Body of pancreas (tissue), 4 donors: ENCODE results near the gene CCDC148. TPM values are rescaled to one million over a fixed set of nuclear protein-coding genes. Genes with fewer than 3 reads are reported as not detected.

Experiments used
- ATAC-seq: fragments of 150-250 bp; one replicate; pipeline ENCODE4 v1.9.1; 2016
- DNase-seq, 4 donors: peaks; one replicate each; pipeline ENCODE4 v3.0.0-alpha.2; 2019
- H3K27ac ChIP-seq, 4 donors: fragments of 200-600 bp; sonication (generic); 1 replicate in 3 of 4; 2 replicates in 1 of 4; pipeline versions ENCODE4 v1.5.1 to v1.6.1; 2016 to 2019; ENCODE audit warnings: mild to moderate bottlenecking in 1 of 4, mixed read lengths in 1 of 4, moderate library complexity in 1 of 4
- H3K27me3 ChIP-seq, 2 donors: fragments of 200-600 bp; sonication (generic); one replicate each; pipeline ENCODE4 v1.6.0; 2016; ENCODE audit warnings: mild to moderate bottlenecking in 1 of 2
- H3K36me3 ChIP-seq, 2 donors: fragments of 200-600 bp; sonication (generic); replicated peaks in 1 of 2; 2 replicates each; pipeline ENCODE4 v1.5.1; 2016; ENCODE audit warnings: low read depth in 2 of 2; ENCODE audit not compliant: insufficient read depth in 1 of 2
- H3K4me1 ChIP-seq: fragments of 200-600 bp; sonication (generic); one replicate; pipeline ENCODE4 v1.6.0; 2016
- H3K4me3 ChIP-seq, 2 donors: fragments of 200-600 bp; sonication (generic); 1 replicate in 1 of 2; 2 replicates in 1 of 2; pipeline ENCODE4 v1.5.1; 2016 to 2019
- H3K9me3 ChIP-seq, 3 donors: fragments of 200-600 bp; sonication (generic); 1 replicate in 2 of 3; 2 replicates in 1 of 3; pipeline ENCODE4 v1.5.1; 2016
- POLR2A ChIP-seq, 3 donors: fragments of 450-650 bp; IDR thresholded peaks; one replicate each; pipeline ENCODE4 v1.6.1; 2016; ENCODE audit warnings: antibody characterized with exemption in 3 of 3, mild to moderate bottlenecking in 2 of 3
- WGBS, 2 donors: methylation state at CpG; one replicate each; pipeline ENCODE4 v1.1.5; 2017; 5-methylcytosine and 5-hydroxymethylcytosine counted together
- intact Hi-C: fragments of 100-400 bp; cut with DNase I; formaldehyde crosslinking; loops from one replicate; pipeline ENCODE4 v1.15.1; 2023
- total RNA-seq, 2 donors: library from RNA; depleted of rRNA; stranded (reverse); fragments of >200 nt; gene quantifications; one replicate each; pipeline ENCODE4 v1.1.0, GENCODE V29; 2016
- TF ChIP-seq, protein P1 (sequence below), 7 experiments: fragments of 450-650 bp in 4 of 7; fragments of 200-600 bp in 3 of 7; sonication (generic) in 3 of 7; IDR thresholded peaks; one replicate each; pipeline ENCODE4 v1.5.1; 2016 to 2019; ENCODE audit warnings: antibody characterized with exemption in 7 of 7

The CCDC148 gene
- total RNA-seq, 2 donors from 2014 or later: 0.66 to 0.78 TPM

DNA sequence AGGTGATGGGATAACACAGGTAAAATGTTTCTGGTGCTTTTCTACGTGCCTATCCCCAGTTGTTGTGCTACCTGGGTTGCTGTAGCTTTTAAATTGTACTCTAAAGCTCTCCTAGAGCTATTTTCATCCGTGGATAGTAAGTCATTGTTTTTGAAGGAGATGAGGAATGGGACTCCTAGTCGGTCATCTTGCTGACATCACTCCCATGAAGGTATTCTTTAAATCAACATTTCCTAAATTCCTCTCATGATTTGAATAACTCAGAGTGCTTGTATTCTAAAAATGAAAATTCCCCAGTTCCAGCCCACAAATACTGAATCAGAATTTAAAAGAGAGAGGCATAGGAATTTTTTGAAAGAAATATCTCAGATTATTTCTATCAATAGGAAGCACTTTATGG, 44.3 kb downstream of the CCDC148 start:
- no peak overlapping the region for H3K4me3 ChIP-seq
- no peak for TF ChIP-seq POLR2A (IDR thresholded peaks at IDR 0.05)
- TF ChIP-seq, protein P1, sequence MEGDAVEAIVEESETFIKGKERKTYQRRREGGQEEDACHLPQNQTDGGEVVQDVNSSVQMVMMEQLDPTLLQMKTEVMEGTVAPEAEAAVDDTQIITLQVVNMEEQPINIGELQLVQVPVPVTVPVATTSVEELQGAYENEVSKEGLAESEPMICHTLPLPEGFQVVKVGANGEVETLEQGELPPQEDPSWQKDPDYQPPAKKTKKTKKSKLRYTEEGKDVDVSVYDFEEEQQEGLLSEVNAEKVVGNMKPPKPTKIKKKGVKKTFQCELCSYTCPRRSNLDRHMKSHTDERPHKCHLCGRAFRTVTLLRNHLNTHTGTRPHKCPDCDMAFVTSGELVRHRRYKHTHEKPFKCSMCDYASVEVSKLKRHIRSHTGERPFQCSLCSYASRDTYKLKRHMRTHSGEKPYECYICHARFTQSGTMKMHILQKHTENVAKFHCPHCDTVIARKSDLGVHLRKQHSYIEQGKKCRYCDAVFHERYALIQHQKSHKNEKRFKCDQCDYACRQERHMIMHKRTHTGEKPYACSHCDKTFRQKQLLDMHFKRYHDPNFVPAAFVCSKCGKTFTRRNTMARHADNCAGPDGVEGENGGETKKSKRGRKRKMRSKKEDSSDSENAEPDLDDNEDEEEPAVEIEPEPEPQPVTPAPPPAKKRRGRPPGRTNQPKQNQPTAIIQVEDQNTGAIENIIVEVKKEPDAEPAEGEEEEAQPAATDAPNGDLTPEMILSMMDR (IDR thresholded peaks at IDR 0.05): no peak
- DNase-seq (no peak), ATAC-seq (no peak)
- WGBS, 2 donors: 34 to 44% methylated on average over 3 of the region's 3 CpGs
- H3K27ac ChIP-seq: no peak overlapping the region
- H3K36me3 ChIP-seq: no peaks in the 10 kb centered on the region
- no peaks in the 10 kb centered on the region for H3K27me3 ChIP-seq
- no peaks in the 10 kb centered on the region for H3K9me3 ChIP-seq
- intact Hi-C loops: no loop called here
- H3K4me1 ChIP-seq: no peaks in the 10 kb centered on the region

GRCh38 chr2:158411748-158412147, 44.8 kb downstream of the CCDC148 start:
- H3K9me3 ChIP-seq: no peaks in the 10 kb centered on the region
- no peak for TF ChIP-seq POLR2A (IDR thresholded peaks at IDR 0.05)
- TF ChIP-seq, protein P1 (IDR thresholded peaks at IDR 0.05): no peak
- ATAC-seq (no peak), DNase-seq (no peak)
- no peaks in the 10 kb centered on the region for H3K27me3 ChIP-seq
- intact Hi-C loops: no loop called here
- H3K27ac ChIP-seq: no peak overlapping the region
- no peaks in the 10 kb centered on the region for H3K36me3 ChIP-seq
- H3K4me3 ChIP-seq: no peak overlapping the region
- no peaks in the 10 kb centered on the region for H3K4me1 ChIP-seq

DNA sequence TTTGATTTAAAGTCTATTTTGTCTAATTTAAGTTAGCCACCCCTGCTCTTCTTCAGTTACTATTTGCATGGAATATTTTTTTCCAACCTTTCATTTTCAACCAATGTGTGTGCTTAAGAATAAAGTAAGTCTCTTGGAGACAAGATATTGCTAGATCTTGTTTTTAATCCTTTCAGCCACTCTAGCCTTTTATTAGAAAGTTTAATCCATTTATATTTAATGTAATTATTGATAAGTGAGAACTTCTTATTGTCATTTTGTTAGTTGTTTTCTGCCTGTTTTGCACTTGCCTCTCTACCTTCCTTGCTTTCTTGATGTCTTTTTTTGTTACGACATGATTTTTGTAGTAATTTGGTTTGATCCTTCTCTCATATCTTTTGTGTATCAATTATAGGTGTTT, 46.4 kb downstream of the CCDC148 start:
- TF ChIP-seq, protein P1 (IDR thresholded peaks at IDR 0.05): no peak
- TF ChIP-seq POLR2A (IDR thresholded peaks at IDR 0.05): no peak
- Histone ChIP-seq H3K27ac (no peak overlapping the region), H3K4me3 (no peak overlapping the region), H3K9me3 (no peaks in the 10 kb centered on the region), H3K36me3 (no peaks in the 10 kb centered on the region), H3K27me3 (no peaks in the 10 kb centered on the region), H3K4me1 (no peaks in the 10 kb centered on the region)
- intact Hi-C loops: no loop called here
- DNase-seq (no peak), ATAC-seq (no peak)
- WGBS, 2 donors: 96 to 100% methylated on average over 1 of the region's 1 CpG

DNA sequence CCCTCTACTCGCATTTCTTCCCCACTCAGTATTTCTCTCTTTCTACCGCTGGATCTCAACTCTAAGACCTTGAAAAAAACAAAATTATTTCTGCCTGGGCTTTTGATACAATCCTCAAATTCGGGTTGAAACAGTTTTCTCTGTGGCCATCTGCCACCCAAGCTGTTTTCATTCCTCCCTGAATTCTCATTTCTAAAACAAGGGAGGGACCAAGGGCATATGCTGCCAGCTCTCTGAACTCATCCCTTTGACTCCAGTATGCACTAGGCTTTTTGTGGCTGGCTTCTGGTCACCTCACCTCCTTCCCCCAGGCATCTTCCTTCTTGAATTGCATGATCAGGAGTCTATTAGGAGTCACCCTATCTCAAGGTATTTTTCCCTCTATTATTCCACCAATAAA, 49.5 kb downstream of the CCDC148 start:
- H3K4me3 ChIP-seq: no peak overlapping the region
- no peak overlapping the region for H3K27ac ChIP-seq
- no peaks in the 10 kb centered on the region for H3K27me3 ChIP-seq
- no peaks in the 10 kb centered on the region for H3K9me3 ChIP-seq
- no peaks in the 10 kb centered on the region for H3K36me3 ChIP-seq
- TF ChIP-seq POLR2A (IDR thresholded peaks at IDR 0.05): no peak
- TF ChIP-seq, protein P1 (IDR thresholded peaks at IDR 0.05): no peak
- DNase-seq: no peak
- H3K4me1 ChIP-seq: peaks cover 14% of the 10 kb centered on the region
- intact Hi-C loops: no loop called here
- ATAC-seq: no peak
- WGBS, 2 donors: 68 to 76% methylated on average over 3 of the region's 3 CpGs

DNA sequence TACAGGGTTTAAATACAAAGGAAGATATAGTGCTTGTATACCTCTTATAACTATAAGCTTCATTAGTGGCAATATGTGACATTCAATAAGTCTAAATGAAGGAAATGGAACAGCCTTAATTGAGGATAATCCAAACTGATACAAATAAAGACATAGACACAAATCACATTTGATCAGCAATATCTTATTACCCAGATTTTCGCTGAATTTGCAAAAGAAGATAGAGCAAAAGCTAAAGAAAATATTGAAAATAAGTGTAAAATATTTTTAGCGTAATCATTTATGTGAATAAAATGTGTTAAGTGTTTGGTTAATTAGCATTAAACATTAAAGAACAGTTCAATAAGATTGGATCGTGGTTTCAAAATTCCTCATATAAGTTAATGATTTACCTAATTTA, 51.2 kb downstream of the CCDC148 start:
- H3K9me3 ChIP-seq: no peaks in the 10 kb centered on the region
- no peak overlapping the region for H3K4me3 ChIP-seq
- peaks cover 15% of the 10 kb centered on the region for H3K4me1 ChIP-seq
- no peak overlapping the region for H3K27ac ChIP-seq
- DNase-seq (no peak), ATAC-seq (no peak)
- WGBS, 2 donors: 86 to 89% methylated on average over 3 of the region's 3 CpGs
- no peaks in the 10 kb centered on the region for H3K36me3 ChIP-seq
- H3K27me3 ChIP-seq: no peaks in the 10 kb centered on the region
- TF ChIP-seq, protein P1 (IDR thresholded peaks at IDR 0.05): no peak
- no peak for TF ChIP-seq POLR2A (IDR thresholded peaks at IDR 0.05)
- intact Hi-C loops: no loop called here
